HG03175 (cell line): ENCODE data around the gene SUSD6.
"Not testable (repeated sequence)": the region's sequence is repeated elsewhere in the genome, so short reads cannot be mapped to it uniquely, and the experiment has no call there.

Source experiments
- ATAC-seq: cut with Tn5 transposase; IDR thresholded peaks from one replicate; pipeline ENCODE4 v1.9.1; 2021; ENCODE audit warnings: mild to moderate bottlenecking, moderate library complexity; ENCODE audit not compliant: unreplicated experiment

The SUSD6 gene

GRCh38 chr14:69591317-69591716, 20.1 kb upstream of the SUSD6 start:
- ATAC-seq = no peak

DNA sequence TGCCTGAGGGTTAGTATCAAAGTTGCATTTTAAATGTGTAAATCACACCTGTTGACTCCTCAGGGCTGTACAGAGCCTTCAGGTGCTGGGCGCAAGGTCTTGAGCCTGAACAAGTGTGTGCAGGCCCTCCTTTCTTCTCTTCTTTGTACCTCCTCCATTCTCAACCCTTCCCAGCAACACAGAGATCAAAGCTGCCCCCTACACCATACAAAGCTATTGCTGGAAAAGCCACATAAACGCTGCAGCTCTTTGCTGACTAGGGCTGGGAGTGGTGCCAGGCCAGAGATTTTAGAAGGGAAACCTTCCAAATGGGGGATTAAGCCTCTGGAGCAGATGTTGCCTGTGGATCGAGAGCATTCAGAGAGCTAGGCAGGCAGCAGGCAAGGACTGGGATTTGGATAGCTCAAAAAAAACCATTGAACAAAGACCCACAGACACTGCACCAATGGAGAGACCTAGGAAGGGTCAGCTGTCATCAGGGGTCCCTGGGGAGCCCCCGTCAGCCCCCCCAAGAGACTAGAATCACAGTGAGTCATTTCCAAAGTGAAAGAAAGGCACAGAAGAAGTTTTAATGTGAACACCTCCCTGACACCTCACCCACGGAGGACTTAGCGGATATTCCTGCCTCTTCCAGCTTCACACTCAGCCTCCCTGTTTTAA, 18.2 kb upstream of the SUSD6 start:
- ATAC-seq = no peak

GRCh38 chr14:69594846-69595245, 16.6 kb upstream of the SUSD6 start:
- ATAC-seq = no peak

GRCh38 chr14:69595336-69595735, 16.1 kb upstream of the SUSD6 start:
- ATAC-seq = no peak

DNA sequence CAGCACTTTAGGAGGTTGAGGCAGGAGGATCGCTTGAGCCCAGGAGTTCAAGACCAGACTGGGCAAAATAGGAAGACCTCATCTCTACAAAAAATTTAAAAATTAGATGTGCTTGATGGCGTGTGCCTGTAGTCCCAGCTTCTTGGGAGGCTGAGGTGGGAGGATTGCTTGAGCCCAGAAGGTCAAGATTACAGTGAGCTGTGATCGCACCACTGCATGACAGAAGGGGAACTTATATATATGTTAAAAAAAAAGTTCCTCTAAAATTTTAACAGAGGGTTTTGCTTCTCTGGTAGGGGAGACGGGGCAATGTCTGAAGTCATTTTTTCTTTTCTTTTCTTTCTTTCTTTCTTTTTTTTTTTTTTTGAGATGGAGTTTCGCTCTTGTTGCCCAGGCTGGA, 12.0 kb upstream of the SUSD6 start:
- not testable (repeated sequence) for ATAC-seq

GRCh38 chr14:69600304-69600891, 11.0 kb upstream of the SUSD6 start:
- ATAC-seq = no peak

DNA sequence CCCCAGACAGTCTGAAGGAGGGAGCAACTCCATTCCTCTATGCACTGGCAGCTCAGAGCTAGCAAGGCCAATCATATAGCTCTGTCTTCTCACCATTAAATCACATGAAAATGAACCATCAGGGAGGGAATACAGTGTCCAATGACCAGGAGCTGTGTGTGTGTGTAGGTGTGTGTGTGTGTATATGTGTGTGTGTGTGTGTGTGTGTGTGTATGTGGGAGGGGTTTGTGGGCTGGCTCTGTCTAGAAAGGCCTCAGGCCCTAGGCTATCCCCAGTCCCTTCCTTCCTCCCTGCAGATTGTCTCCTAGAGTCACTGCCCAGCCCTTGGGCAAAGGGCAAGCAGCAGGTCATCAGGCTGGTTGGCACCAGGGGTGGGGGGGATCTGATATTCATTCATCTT, 5.7 kb upstream of the SUSD6 start:
- no peak for ATAC-seq

- no peak for ATAC-seq
Measured at GRCh38 chr14:69606258-69607184, 4.9 kb upstream of the SUSD6 start.

DNA sequence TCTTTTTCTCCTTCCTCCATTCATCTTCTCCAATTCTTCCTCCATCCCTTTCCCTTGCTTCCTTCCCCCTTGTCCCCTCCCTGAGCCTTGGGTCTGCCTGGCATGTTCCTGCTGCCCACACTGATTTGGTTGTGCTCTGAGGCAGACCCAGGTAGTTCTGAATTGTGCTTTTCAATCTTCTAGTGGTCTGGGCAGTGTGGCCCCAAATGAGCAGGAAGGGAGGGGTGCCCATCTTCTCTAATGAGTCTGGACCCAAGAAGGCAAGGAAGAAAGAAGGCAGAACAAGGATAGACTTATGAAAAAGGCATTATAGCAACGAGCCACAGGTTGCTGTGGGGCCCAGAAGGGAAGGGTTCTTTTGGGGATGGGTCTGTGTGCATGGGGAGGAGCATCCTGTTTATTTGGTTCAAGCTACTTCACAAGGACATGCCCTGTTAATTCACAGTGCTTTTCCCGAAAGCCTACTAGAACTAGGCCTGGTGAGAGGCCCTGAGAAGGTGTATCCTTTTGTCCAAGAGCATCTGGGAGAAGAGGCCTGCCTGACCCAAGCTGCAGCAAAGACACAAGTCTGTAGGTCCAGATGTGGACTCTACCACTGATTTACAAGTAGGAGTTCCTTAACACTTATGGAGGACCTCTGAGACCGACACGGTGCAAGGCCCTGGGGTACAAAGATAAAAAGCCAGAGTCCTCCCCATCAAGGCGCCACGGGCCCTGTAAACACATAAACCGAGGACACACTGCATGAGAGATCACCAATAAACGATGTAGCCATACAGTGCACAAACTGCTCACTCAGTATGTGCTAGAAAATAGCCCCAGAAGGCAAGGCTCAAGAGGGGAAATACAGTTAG, 1.1 kb upstream of the SUSD6 start:
- ATAC-seq = no peak

DNA sequence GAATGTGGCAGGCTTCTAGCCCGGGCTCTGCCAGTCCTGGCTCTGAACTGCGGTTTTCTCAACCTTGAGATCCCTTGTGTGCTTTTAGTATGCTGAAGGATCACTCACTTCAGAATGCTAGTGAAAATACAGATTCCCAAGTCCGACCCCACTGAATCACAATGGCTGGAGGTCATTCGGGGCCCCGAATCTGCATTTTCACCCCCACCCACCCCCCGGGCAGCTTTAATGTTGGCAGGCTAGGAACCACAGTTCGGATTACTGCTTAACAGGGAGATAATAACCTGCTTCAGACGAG, 573 bp upstream of the SUSD6 start:
- no peak for ATAC-seq

DNA sequence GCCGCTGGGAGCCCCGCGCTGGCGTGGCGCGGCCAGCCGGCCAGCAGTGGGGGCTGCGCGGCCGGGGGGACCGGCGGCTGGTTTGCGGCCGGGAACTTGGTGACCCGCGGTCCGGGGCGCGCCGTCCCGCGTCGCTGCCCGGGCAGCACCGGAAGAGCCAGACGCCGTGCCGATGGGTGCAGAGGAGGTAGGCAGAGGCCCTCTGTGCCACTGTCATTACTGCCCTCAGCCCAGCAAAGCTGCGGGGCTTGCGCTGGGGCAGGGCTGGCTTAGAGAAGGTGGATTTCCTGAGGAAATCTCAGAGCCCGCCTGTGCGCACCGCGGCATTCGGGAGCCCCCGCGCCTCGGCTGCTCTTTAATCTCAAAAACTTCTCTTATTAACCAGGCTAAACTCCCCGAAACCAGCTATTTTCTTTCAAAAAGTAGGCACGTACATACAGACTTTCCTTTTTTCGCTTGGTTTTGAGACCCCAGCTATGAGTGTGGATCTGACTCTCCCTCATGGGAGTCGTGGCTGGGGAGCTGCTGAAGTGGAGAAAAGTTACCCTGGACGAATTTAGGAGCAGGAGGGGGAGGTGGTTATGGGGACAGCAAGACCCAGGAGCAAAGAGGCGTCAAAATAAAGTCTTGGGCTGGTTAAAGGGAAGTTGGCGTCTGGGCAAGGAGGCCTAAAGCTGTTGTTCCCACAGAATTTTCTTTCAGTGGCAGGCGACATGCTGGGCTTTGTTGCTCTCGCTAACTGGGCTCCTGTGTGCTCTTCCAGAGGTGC, 802 bp downstream of the SUSD6 start:
- peak; percentile 3 for ATAC-seq

DNA sequence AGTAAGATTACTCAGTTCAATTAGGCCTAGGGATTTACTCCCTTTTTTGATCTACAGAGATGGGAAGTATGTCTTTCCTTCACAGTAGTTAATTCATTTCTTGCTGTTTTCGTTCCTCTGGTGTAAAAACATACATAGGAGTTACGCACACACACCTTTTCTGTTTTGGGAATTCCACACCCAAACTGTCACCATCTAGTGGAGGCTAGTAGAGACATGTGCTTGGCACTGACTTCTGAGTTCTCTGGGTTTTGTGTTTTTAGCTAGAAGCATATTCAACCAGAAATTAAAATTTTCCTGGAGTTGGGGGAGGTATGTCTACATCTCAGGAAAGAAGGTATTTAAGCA, 1.4 kb downstream of the SUSD6 start:
- no peak for ATAC-seq

- ATAC-seq = no peak
Measured at GRCh38 chr14:69613312-69614073, 2.1 kb downstream of the SUSD6 start.

GRCh38 chr14:69614592-69614991, 3.2 kb downstream of the SUSD6 start:
- ATAC-seq = no peak

GRCh38 chr14:69615121-69615495, 3.7 kb downstream of the SUSD6 start:
- peak; percentile 1 for ATAC-seq

GRCh38 chr14:69615496-69616407, 4.4 kb downstream of the SUSD6 start:
- peak; percentile 57 for ATAC-seq

- no peak for ATAC-seq
Measured at GRCh38 chr14:69616408-69616773, 5.0 kb downstream of the SUSD6 start.

DNA sequence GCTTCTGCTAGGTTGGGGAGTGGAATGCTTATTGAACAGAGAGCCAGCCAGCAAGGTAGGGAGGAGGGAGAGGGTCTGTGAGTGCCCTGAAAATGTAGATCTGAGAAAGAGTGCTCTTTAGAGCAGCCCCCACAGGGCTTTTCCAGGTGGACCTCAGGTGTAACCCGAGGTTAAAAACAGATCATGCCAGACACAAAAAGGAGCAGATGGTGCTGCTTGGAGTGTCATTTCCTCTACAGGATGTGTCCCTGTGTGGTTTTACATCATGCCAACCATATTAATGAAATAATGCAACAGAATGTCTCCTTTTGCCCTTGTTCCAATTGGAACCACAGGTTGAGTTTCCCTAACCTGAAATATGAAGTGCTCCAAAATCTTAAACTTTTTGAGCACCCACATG, 6.4 kb downstream of the SUSD6 start:
- ATAC-seq = no peak

- ATAC-seq = no peak
Measured at GRCh38 chr14:69619012-69619411, 7.6 kb downstream of the SUSD6 start.
